ENCODE results near the gene QPCT. TPM values are rescaled to one million over a fixed set of nuclear protein-coding genes. Genes with fewer than 3 reads are reported as not detected.

QPCT gene
- total RNA-seq, 1 donor, result 8.3 TPM

DNA sequence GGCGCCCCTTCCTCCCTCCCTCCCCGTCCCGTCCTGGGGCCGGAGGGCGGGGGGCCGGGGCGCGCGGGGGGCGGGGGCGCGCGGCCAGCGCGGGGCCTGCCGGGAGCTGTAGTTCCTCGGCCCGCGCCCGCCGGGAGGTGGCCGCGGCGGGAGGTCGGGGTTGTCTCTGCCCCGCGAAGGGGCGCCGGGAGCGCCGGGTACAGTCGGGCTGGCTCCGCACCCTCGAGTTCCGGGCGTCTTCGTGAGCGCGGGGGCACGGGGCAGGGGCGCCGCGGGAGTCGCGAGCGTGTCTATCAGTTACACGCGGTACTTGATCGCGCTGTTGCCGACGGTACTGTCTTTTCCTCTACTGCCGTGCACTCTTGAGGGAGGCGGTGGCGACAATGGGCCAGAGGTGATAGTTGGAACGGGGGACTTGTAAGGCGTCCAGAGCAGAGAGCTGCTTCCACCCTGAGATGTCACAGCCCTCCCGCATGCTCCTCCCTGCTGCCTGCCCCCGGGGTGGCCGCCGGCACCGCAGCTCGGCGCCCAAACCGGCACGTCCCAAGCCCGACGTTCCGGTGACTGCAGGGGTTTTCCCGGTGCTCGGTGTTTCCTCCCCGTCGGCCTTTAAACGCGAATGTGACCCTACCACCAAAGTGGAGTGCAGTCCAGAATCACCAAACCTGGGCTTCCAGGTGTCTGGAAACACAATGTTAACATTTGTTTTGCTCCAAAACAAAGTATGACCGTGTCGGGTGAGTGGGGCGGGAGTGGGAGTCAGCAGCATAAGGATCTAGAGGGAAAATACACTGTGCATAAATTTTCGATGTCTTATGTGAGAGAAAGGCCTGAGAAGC is 19.4 kb upstream of the QPCT start, which contains the start of gene PRKD3:
TSS of gene PRKD3 (minus strand) at position 48 of the 839 bp plus-strand sequence. CDS start 8,309 bp downstream, outside the sequence.
- TF ChIP-seq, protein P1, sequence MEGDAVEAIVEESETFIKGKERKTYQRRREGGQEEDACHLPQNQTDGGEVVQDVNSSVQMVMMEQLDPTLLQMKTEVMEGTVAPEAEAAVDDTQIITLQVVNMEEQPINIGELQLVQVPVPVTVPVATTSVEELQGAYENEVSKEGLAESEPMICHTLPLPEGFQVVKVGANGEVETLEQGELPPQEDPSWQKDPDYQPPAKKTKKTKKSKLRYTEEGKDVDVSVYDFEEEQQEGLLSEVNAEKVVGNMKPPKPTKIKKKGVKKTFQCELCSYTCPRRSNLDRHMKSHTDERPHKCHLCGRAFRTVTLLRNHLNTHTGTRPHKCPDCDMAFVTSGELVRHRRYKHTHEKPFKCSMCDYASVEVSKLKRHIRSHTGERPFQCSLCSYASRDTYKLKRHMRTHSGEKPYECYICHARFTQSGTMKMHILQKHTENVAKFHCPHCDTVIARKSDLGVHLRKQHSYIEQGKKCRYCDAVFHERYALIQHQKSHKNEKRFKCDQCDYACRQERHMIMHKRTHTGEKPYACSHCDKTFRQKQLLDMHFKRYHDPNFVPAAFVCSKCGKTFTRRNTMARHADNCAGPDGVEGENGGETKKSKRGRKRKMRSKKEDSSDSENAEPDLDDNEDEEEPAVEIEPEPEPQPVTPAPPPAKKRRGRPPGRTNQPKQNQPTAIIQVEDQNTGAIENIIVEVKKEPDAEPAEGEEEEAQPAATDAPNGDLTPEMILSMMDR (IDR thresholded peaks at IDR 0.05; ENCODE audit: insufficient read depth, low read length), result no peak
- H3K4me3 ChIP-seq (ENCODE audit: low read depth, low read length), result peak within 1 kb of the TSS; percentile 88
- peak; percentile 46 for DNase-seq (ENCODE audit: low read depth)

DNA sequence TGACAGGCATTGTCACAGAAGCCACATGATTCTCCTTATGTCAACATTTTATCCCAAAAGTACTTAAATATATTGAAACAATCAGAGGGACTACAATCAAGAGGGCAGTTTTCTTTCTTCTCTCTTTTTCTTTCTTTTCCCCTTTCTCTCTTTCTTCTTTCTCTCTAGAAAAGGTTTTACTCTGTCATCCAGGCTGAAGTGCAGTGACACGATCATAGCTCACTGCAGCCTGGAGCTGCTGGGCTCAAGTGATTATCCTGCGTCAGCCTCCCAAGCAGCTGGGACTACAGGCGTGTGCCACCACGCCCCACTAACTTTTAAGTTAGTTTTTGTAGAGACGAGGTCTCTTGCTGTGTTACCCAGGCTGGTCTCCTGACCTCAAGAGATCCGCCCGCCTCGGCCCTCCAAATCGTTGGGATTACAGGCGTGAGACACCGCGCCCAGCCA is 18.8 kb upstream of the QPCT start:
- TF ChIP-seq, protein P1 (IDR thresholded peaks at IDR 0.05; ENCODE audit: insufficient read depth, low read length), result no peak
- DNase-seq (ENCODE audit: low read depth), result no peak
- peak overlapping the region; percentile 88 for H3K4me3 ChIP-seq (ENCODE audit: low read depth, low read length)

DNA sequence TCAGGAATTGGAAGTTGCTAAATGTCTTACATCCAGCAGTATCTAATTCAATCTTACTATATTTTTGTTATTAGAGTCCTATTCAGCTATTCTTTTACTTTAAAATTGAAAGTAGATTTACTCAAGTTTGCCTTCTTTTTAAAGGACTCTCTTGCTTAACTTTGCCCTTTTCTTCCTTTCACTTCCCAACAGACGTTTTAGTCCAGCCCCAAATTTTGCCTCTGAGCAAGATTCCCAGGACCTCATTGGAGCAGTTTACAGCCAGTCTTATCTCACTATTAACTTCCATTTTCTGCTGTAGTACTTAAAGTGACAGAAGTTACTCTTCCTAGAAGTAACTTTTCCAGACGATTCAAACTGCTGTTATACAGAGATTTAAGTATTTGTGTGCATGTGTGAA is 18.1 kb upstream of the QPCT start:
- DNase-seq (ENCODE audit: low read depth), result peak; percentile 93
- H3K4me3 ChIP-seq (ENCODE audit: low read depth, low read length), result peak overlapping the region; percentile 34
- TF ChIP-seq, protein P1 (IDR thresholded peaks at IDR 0.05; ENCODE audit: insufficient read depth, low read length), result no peak

DNA sequence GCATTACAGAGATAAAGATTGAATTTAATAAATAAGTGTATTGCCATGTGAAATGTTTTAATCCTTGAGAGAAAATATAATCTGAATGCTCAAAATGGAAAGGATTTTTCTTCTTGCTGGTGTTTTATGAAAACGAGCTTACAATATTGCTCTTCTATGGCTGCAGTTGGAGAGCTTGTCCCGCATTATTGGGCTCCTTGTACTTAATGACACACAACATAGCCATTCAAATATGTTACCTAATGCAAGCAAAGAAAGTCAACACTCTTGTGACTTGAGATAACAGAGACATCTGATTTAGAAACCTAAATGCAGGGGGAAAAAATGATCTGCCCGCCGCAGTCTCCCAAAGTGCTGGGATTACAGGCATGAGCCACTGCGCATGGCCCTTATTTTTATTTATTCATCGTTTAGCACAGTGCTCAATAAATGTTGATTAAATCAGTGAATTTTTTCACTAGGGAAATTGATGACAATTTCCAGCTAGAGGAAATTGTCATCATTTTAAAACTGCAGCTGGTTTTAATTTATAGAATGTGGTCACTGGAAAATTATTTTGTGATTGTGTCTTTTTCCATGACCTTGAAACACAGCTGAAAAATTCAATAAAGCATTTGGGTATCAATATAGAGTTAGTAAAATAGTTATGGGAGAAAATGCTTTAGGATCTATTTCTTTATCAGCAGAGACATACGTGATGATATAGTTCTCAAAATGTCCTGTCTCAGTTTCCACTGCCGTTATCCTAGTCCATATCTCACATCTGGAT is 17.4 kb upstream of the QPCT start:
- TF ChIP-seq, protein P1 (IDR thresholded peaks at IDR 0.05; ENCODE audit: insufficient read depth, low read length), result no peak
- peak; percentile 22 for DNase-seq (ENCODE audit: low read depth)
- H3K4me3 ChIP-seq (ENCODE audit: low read depth, low read length), result no peak overlapping the region

DNA sequence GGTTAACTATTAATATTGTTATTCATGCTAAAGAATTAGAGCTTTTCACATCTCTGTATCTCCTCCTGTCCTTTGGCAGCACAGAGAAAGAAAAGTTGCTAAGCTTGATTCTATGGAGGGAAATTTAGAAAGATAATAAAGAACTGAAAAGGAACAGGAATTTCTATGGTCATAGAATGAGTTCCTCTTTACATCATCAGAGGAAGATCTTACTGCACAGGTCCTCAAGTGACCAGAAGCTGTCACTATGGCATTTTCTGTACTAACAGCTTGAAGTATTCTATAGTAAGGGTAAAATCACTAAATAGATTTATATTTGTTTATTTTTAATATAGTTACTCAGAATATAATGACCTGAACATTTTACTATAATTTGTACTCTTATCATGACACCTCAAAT is 13.7 kb upstream of the QPCT start:
- no peak overlapping the region for H3K4me3 ChIP-seq (ENCODE audit: low read depth, low read length)
- no peak for DNase-seq (ENCODE audit: low read depth)
- TF ChIP-seq, protein P1 (IDR thresholded peaks at IDR 0.05; ENCODE audit: insufficient read depth, low read length), result no peak

DNA sequence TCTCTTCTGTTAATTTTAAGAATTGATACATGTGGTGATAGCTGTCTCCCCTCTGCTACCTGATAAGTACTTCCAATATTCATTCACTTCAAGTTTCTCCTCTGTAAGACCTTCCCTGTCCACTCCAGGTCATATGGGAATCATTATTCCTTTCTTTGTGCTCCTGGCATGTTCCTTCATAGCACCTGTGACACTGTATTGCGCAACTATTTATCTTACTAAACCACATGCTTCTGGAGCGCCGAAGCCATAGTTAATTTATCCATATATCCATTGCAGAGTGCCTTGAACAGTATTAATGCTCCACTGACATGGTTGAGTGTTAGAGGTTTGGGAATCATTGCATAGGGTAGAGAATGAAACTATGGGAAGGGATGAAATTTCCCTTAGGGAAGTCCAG is 11.9 kb upstream of the QPCT start:
- DNase-seq (ENCODE audit: low read depth), result no peak
- no peak overlapping the region for H3K4me3 ChIP-seq (ENCODE audit: low read depth, low read length)
- TF ChIP-seq, protein P1 (IDR thresholded peaks at IDR 0.05; ENCODE audit: insufficient read depth, low read length), result no peak

Measured in fibroblast of the aortic adventitia (primary cell).